ENCODE results near the gene NOL8.

Gene NOL8

DNA sequence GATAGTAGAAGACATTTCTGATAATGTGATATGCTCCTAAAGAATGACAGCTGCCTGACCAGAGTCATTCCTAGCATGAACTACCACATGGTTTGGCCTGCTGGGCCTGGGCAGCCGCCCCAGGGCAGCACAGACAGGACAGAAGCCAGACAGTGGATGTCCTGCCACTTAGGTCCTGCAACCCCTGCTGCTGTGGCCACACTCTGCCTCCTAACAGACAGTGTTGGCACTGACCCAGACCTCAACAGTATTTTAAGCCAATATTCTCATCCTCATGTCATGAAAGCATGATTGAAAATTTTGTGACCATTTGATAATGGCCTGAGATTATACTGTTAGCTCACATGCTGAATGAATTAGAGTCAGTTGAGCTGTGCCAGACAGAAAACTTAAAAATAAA, 16.4 kb upstream of the NOL8 start:
- no peaks in the 10 kb centered on the region for H3K27me3 ChIP-seq (replicated peaks)
- TF ChIP-seq, protein P1, sequence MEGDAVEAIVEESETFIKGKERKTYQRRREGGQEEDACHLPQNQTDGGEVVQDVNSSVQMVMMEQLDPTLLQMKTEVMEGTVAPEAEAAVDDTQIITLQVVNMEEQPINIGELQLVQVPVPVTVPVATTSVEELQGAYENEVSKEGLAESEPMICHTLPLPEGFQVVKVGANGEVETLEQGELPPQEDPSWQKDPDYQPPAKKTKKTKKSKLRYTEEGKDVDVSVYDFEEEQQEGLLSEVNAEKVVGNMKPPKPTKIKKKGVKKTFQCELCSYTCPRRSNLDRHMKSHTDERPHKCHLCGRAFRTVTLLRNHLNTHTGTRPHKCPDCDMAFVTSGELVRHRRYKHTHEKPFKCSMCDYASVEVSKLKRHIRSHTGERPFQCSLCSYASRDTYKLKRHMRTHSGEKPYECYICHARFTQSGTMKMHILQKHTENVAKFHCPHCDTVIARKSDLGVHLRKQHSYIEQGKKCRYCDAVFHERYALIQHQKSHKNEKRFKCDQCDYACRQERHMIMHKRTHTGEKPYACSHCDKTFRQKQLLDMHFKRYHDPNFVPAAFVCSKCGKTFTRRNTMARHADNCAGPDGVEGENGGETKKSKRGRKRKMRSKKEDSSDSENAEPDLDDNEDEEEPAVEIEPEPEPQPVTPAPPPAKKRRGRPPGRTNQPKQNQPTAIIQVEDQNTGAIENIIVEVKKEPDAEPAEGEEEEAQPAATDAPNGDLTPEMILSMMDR (IDR thresholded peaks at IDR 0.05; ENCODE audit: low read depth, low read length, missing control alignments), result no peak
- no peaks in the 10 kb centered on the region for H3K36me3 ChIP-seq (replicated peaks)
- in situ Hi-C loops (cut with HindIII; ENCODE audit: low pct_ligation_motif_present, low sequenced_read_pairs), result no loop called here
- H3K4me3 ChIP-seq (ENCODE audit: low read depth, low read length), result no peak overlapping the region
- no peak for DNase-seq
- no peak overlapping the region for H3K27ac ChIP-seq

DNA sequence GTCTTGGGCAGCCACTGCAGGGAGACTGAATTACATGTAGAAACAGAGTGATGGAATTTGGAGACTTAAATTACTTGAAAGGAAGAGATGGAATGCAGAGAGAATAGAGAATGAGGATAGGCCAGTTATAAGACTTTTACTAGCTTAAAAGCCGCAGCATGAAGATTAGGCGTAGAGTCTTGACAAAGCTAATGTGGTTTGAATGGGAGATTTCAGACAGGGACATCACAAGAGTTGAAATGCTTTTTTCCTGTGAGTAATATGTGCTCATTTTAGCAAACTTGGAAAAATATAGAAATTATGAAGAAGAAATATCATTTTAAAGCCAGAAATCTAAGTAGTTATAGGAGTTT, 8.1 kb upstream of the NOL8 start:
- TF ChIP-seq, protein P1 (IDR thresholded peaks at IDR 0.05; ENCODE audit: low read depth, low read length, missing control alignments), result no peak
- Histone ChIP-seq H3K36me3 (replicated peaks) (no peaks in the 10 kb centered on the region), H3K27me3 (replicated peaks) (no peaks in the 10 kb centered on the region), H3K27ac (no peak overlapping the region), H3K4me3 (ENCODE audit: low read depth, low read length) (no peak overlapping the region)
- in situ Hi-C loops (cut with HindIII; ENCODE audit: low pct_ligation_motif_present, low sequenced_read_pairs), result no loop called here
- no peak for DNase-seq

DNA sequence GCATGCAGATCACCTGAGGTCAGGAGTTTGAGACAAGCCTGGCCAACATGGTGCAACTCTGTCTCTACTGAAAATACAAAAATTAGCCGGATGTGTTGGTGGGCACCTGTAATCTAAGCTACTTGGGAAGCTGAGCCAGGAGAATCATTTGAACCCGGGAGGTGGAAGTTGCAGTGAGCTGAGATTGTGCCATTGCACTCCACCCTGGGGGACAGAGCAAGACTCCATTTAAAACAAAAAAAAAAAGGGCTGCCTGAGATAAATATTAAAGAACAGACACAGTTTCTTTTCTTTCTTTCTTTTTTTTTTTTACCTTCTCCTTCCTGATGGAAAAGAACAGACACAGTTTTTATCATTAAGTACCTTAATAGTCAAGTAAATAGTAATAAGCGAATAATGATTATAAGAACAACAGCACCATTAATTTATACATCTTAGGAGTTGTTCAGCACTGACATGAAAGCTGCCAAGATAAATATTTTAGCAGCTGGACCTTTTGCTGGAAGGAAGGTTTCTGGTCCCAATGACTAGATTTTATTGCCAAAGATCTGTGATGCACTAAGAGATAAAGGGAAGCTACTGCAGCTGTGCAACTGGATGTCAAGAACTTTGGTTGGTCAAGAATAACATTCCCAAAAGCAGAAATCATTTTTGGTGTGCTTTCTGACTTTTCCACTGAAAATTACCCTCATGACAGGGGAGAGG, 7.6 kb upstream of the NOL8 start:
- Histone ChIP-seq H3K27me3 (replicated peaks) (no peaks in the 10 kb centered on the region), H3K4me3 (ENCODE audit: low read depth, low read length) (no peak overlapping the region), H3K27ac (no peak overlapping the region), H3K36me3 (replicated peaks) (no peaks in the 10 kb centered on the region)
- in situ Hi-C loops (cut with HindIII; ENCODE audit: low pct_ligation_motif_present, low sequenced_read_pairs), result no loop called here
- DNase-seq, result peak; percentile 52
- TF ChIP-seq, protein P1 (IDR thresholded peaks at IDR 0.05; ENCODE audit: low read depth, low read length, missing control alignments), result no peak

DNA sequence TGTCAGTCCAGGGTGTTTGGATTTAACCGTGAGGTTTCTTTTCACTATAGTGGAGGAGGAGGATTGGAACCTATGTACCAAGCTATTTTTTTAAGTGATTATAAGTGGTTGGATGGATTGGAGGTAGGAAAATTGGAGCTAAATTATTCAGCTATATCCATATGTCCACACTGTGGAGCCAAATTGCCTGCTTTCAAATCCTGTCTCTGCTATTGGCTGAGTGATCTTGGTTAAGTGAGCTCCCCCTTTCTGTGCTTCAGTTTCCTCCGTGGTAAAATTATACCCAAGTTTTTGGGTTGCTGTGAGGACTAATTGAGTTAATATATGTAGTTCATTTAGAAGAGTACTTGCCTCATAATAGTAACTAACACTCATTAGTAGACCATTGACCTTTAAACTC, 3.1 kb upstream of the NOL8 start:
- in situ Hi-C loops (cut with HindIII; ENCODE audit: low pct_ligation_motif_present, low sequenced_read_pairs), result no loop called here
- DNase-seq, result peak; percentile 53

DNA sequence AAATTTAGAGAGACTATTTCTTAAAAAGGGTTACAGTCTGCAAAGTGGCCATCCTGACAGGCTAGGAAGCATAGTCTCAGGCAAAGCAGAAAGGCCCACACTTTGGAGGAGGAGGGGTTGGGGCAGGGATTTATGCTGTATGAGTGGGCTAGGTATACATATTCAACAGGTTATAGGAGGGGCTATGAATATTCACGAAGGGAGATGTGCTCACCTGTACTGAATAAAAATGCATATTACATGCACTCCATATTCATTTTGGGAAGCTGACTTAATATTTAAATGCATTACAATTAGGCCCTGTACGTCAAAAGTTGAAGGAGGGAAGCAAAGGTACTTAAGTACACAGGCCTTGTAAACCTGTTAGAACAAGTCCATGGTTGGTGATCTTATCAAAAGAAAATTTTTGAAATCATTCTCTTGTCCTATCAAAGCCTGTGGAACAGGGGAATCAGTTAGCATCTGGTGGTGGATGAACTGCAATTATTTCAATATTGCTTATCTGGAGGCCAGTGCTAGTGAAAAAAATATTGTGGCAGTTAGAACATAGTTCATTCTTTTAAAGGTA, 2.2 kb upstream of the NOL8 start:
- TF ChIP-seq, protein P1 (IDR thresholded peaks at IDR 0.05; ENCODE audit: low read depth, low read length, missing control alignments), result no peak
- H3K27me3 ChIP-seq (replicated peaks), result no peaks in the 10 kb centered on the region
- H3K4me3 ChIP-seq (ENCODE audit: low read depth, low read length), result no peak overlapping the region
- in situ Hi-C loops (cut with HindIII; ENCODE audit: low pct_ligation_motif_present, low sequenced_read_pairs), result no loop called here
- no peak for DNase-seq
- peaks cover 5% of the 10 kb centered on the region for H3K36me3 ChIP-seq (replicated peaks)
- H3K27ac ChIP-seq, result no peak overlapping the region

More for the DNA sequence above, 3.1 kb upstream of the NOL8 start:
- Histone ChIP-seq H3K36me3 (replicated peaks) (no peaks in the 10 kb centered on the region), H3K27ac (no peak overlapping the region), H3K27me3 (replicated peaks) (no peaks in the 10 kb centered on the region), H3K4me3 (ENCODE audit: low read depth, low read length) (no peak overlapping the region)
- TF ChIP-seq, protein P1 (IDR thresholded peaks at IDR 0.05; ENCODE audit: low read depth, low read length, missing control alignments), result peak; percentile 62
